Ishikawa (cell line): ENCODE data around the gene UBA6.

ENCODE experiments used
- CEBPB ChIP-seq: IDR thresholded peaks from 2 replicates; pipeline ENCODE4 v1.6.1; 2012
- CREB1 ChIP-seq: IDR thresholded peaks from 2 replicates; pipeline ENCODE4 v1.6.1; 2012; ENCODE audit warnings: low read depth
- EGR1 ChIP-seq: IDR thresholded peaks from 2 replicates; pipeline ENCODE4 v1.6.1; 2012
- EP300 ChIP-seq: IDR thresholded peaks from 2 replicates; pipeline ENCODE4 v1.6.1; 2012; ENCODE audit warnings: borderline replicate concordance
- FOXM1 ChIP-seq: IDR thresholded peaks from 2 replicates; pipeline ENCODE4 v1.6.1; 2012; ENCODE audit warnings: low read depth, borderline replicate concordance
- MAX ChIP-seq: IDR thresholded peaks from 2 replicates; pipeline ENCODE4 v1.6.1; 2012
- NFIC ChIP-seq: IDR thresholded peaks from 2 replicates; pipeline ENCODE4 v1.6.1; 2012
- RAD21 ChIP-seq: IDR thresholded peaks from 2 replicates; pipeline ENCODE4 v1.6.1; 2012; ENCODE audit warnings: low read depth
- REST ChIP-seq: IDR thresholded peaks from 2 replicates; pipeline ENCODE4 v1.6.1; 2012; ENCODE audit warnings: low read depth, mild to moderate bottlenecking
- TAF1 ChIP-seq: IDR thresholded peaks from 2 replicates; pipeline ENCODE4 v1.6.1; 2012; ENCODE audit warnings: low read depth, mild to moderate bottlenecking
- TCF12 ChIP-seq: IDR thresholded peaks from 2 replicates; pipeline ENCODE4 v1.6.1; 2012; ENCODE audit warnings: low read depth
- TEAD4 ChIP-seq: IDR thresholded peaks from 2 replicates; pipeline ENCODE4 v1.6.1; 2012
- USF1 ChIP-seq: IDR thresholded peaks from 2 replicates; pipeline ENCODE4 v1.6.1; 2012
- YY1 ChIP-seq: IDR thresholded peaks from 2 replicates; pipeline ENCODE4 v1.6.1; 2012; ENCODE audit warnings: low read depth
- ZBTB7A ChIP-seq: IDR thresholded peaks from 2 replicates; pipeline ENCODE4 v1.6.1; 2012; ENCODE audit warnings: low read depth

The UBA6 gene

GRCh38 chr4:67634741-67635140 lies 66.2 kb downstream of the UBA6 start:
- TF ChIP-seq USF1 (no peak), TCF12 (no peak)

- no peak for TF ChIP-seq EP300
- TF ChIP-seq RAD21: no peak
- TF ChIP-seq REST: no peak
- no peak for TF ChIP-seq TAF1
- TF ChIP-seq EGR1: no peak
- TF ChIP-seq CREB1: no peak
- TF ChIP-seq USF1: no peak
- TF ChIP-seq MAX: no peak
- no peak for TF ChIP-seq FOXM1
- TF ChIP-seq TEAD4: no peak
- no peak for TF ChIP-seq TCF12
- no peak for TF ChIP-seq YY1
These were observed 68.5 kb downstream of the UBA6 start for GRCh38 chr4:67632492-67632891.

GRCh38 chr4:67624939-67625338 lies 76.0 kb downstream of the UBA6 start:
- TF ChIP-seq MAX: no peak
- no peak for TF ChIP-seq EGR1
- no peak for TF ChIP-seq FOXM1
- TF ChIP-seq TEAD4: no peak
- TF ChIP-seq YY1: no peak

- TF ChIP-seq FOXM1 (no peak), RAD21 (no peak), EGR1 (no peak), NFIC (no peak), CEBPB (no peak), TAF1 (no peak), YY1 (no peak), TEAD4 (no peak), ZBTB7A (no peak), TCF12 (no peak), USF1 (no peak)
These were observed 84.5 kb downstream of the UBA6 start for GRCh38 chr4:67616478-67616877.

GRCh38 chr4:67615119-67615518 lies 85.8 kb downstream of the UBA6 start:
- no peak for TF ChIP-seq YY1
- TF ChIP-seq EP300: no peak
- TF ChIP-seq RAD21: no peak
- no peak for TF ChIP-seq TCF12
- no peak for TF ChIP-seq REST
- TF ChIP-seq TEAD4: no peak
- no peak for TF ChIP-seq USF1

- TF ChIP-seq EP300: no peak
- TF ChIP-seq REST: no peak
- TF ChIP-seq TAF1: no peak
- TF ChIP-seq TCF12: no peak
- no peak for TF ChIP-seq TEAD4
- TF ChIP-seq MAX: no peak
- no peak for TF ChIP-seq CEBPB
- no peak for TF ChIP-seq USF1
- no peak for TF ChIP-seq NFIC
- TF ChIP-seq RAD21: no peak
- no peak for TF ChIP-seq ZBTB7A
- no peak for TF ChIP-seq CREB1
- TF ChIP-seq YY1: no peak
- TF ChIP-seq FOXM1: no peak
- TF ChIP-seq EGR1: no peak
These were observed 86.8 kb downstream of the UBA6 start for GRCh38 chr4:67614186-67614585.
